Activated T-helper 17 cell treated with anti-CD3 and anti-CD28 coated beads, Interleukin-2, amount 50 U/mL, for 72 hours (primary cell): ENCODE measurements around the gene WWOX. TPM values are rescaled to one million over a fixed set of nuclear protein-coding genes. Genes with fewer than 3 reads are reported as not detected.

Experiments used
- ATAC-seq: fragments of 150-1000 bp; cut with Tn5 transposase; replicated peaks from 2 replicates; pipeline ENCODE4 v1.10.0; 2021; ENCODE audit warnings: mild to moderate bottlenecking, moderate library complexity
- H3K27ac Mint-ChIP-seq: one replicate; pipeline ENCODE4 v1.8.0; 2022; ENCODE audit warnings: mixed read lengths
- H3K27me3 Mint-ChIP-seq: one replicate; pipeline ENCODE4 v1.8.0; 2022; ENCODE audit warnings: mixed read lengths
- H3K36me3 Mint-ChIP-seq: one replicate; pipeline ENCODE4 v1.8.0; 2022; ENCODE audit warnings: low read depth, mild to moderate bottlenecking, mixed read lengths
- H3K4me1 Mint-ChIP-seq: one replicate; pipeline ENCODE4 v1.8.0; 2022; ENCODE audit warnings: mixed read lengths
- H3K4me3 Mint-ChIP-seq: one replicate; pipeline ENCODE4 v1.8.0; 2022; ENCODE audit warnings: mild to moderate bottlenecking, mixed read lengths
- H3K9me3 Mint-ChIP-seq: one replicate; pipeline ENCODE4 v1.8.0; 2022; ENCODE audit warnings: mixed read lengths
- total RNA-seq, 2 donors: library from RNA; stranded (reverse); gene quantifications; one replicate each; pipeline ENCODE4 v1.2.3, GENCODE V29; 2022

WWOX gene
- total RNA-seq, 2 donors from 2014 or later, result 9.4 to 16.5 TPM

DNA sequence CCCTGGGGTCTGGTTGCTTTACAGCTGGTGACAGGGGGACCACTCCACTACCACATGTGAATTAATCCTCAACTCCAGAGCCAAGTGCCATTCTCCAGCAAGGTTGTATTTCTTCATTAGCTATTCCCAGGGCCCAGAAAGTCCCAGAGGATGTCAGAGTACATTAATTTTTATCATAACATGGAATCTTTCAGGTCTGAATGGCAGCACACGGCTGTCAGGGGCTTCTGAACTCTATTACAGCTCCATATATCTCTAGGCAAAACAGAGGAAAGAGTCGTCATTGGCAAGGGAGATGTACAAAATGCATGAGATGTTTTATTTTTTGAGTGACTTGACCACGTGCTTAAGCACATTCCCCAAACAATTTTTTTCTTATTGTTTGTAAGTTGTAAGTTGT is 303.4 kb downstream of the WWOX start:
- H3K27me3 Mint-ChIP-seq, result no peaks in the 10 kb centered on the region
- no peaks in the 10 kb centered on the region for H3K9me3 Mint-ChIP-seq
- H3K4me1 Mint-ChIP-seq, result no peaks in the 10 kb centered on the region
- H3K27ac Mint-ChIP-seq, result no peak overlapping the region
- no peaks in the 10 kb centered on the region for H3K36me3 Mint-ChIP-seq
- no peak overlapping the region for H3K4me3 Mint-ChIP-seq
- no peak for ATAC-seq

DNA sequence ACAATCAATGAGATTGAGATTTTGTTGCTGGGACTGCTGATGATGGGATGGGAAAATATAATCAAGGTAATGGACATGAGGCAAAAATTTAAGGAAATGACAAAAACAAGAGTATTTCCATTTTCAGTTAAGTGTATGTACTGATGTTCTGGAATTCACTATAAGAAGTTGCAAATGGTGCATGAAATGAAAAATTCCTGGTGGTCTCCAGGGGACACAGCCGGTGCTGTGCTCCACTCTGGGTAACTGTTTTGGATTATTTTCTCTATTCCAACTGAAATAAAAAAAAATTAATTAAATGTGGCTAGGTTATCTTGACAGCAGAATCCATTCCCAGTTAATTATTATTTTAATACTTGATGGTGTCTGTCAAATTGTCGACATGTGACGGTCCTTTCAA is 305.6 kb downstream of the WWOX start:
- Mint-ChIP-seq H3K27me3 (no peaks in the 10 kb centered on the region), H3K4me3 (no peak overlapping the region), H3K4me1 (no peaks in the 10 kb centered on the region), H3K36me3 (no peaks in the 10 kb centered on the region), H3K9me3 (no peaks in the 10 kb centered on the region), H3K27ac (no peak overlapping the region)
- no peak for ATAC-seq

DNA sequence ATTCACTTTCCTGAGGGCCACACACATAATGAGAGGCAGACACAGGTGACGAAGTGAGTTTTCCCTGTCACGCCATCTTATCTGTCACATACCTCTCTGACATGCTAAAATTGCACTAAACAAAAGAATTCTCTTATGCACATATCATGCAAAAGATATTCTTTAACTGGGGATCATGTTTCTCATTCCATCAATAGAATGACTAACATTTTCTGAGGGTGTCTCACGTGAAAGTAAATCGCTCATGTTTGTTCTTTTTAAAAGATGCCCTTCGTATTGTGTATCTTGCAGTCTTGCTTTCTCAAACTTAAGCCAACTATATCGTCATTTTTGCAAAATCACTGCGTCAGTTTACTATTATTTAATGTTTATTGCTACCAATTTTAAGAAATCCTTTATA is 306.4 kb downstream of the WWOX start:
- ATAC-seq, result no peak
- Mint-ChIP-seq H3K36me3 (no peaks in the 10 kb centered on the region), H3K27me3 (no peaks in the 10 kb centered on the region), H3K4me1 (no peaks in the 10 kb centered on the region), H3K4me3 (no peak overlapping the region), H3K27ac (no peak overlapping the region), H3K9me3 (no peaks in the 10 kb centered on the region)

DNA sequence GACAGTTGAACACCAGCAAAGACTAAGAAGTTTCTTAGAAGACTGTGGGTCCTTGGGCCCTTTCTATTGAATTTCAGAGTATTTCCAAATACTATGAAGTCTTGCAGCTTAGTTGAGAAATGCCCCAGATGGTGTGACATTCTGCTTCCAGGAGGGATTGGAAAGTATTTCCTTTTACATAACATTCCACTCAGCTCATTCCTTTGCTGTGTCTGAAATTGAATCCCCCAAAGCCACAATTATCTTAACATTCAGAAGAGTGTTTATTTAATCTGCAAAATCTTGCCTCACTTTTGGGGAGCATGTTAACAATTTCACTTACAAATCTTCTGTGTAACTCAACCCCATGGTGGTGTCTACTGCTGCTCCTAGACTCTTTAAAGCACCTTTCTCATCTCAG is 307.7 kb downstream of the WWOX start:
- Mint-ChIP-seq H3K4me3 (no peak overlapping the region), H3K27me3 (no peaks in the 10 kb centered on the region), H3K36me3 (no peaks in the 10 kb centered on the region), H3K9me3 (peaks cover 8% of the 10 kb centered on the region), H3K27ac (no peak overlapping the region), H3K4me1 (no peaks in the 10 kb centered on the region)
- no peak for ATAC-seq

DNA sequence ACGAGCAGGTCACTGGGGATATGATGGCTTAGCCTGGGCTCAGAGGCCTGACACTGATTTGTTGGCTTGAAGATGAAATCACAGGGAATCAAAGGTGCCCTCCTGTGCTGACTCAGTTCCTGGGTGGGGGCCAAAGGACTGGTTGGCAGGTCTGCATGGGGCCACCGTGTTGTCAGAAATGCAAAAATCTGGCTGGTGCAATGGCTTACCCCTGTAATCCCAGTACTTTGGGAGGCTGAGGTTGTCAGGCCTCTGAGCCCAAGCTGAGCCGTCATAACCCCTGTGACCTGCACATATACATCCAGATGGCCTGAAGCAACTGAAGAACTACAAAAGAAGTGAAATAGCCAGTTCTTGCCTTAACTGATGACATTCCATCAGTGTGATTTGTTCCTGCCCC is 314.2 kb downstream of the WWOX start:
- Mint-ChIP-seq H3K27ac (no peak overlapping the region), H3K4me1 (no peaks in the 10 kb centered on the region), H3K9me3 (peaks cover 19% of the 10 kb centered on the region), H3K27me3 (no peaks in the 10 kb centered on the region), H3K36me3 (no peaks in the 10 kb centered on the region), H3K4me3 (no peak overlapping the region)
- ATAC-seq, result no peak

DNA sequence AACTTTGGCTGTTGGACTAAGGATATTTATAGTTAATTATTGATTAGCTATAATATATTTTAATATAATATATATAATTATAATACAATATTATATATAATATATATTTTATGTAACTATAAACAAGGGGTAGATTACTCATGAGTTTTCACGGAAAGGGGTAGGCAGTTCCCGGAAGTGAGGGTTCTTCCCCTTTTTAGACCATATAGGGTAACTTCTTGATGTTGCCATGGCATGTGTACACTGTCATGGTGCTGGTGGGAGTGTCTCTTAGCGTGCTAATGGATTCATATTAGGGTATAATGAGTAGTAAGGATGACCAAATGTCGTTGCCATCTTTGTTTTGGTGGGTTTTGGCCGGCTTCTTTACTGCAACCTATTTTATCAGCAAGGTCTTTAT is 315.6 kb downstream of the WWOX start:
- ATAC-seq, result no peak
- H3K4me1 Mint-ChIP-seq, result no peaks in the 10 kb centered on the region
- no peak overlapping the region for H3K27ac Mint-ChIP-seq
- H3K4me3 Mint-ChIP-seq, result no peak overlapping the region
- H3K27me3 Mint-ChIP-seq, result no peaks in the 10 kb centered on the region
- peaks cover 19% of the 10 kb centered on the region for H3K9me3 Mint-ChIP-seq
- no peaks in the 10 kb centered on the region for H3K36me3 Mint-ChIP-seq

DNA sequence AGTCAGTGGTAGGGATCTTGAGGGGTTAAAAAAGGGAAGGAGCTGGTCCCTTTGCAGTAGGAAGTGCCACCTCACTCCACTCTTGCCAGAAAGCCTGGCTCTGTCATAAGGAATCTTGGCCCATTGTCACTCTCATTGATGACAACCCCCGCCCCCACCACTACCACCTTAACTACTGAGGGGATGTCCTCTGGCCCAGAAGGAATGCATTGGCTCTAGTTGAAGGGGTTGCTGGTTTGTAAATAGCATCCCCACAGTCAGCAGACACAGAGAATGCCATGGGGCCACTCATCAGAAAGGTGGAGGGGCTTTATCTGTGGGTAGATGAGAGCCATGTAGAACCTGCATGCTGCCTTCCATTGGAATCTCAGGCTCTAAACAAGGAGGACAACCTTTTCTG is 316.2 kb downstream of the WWOX start:
- Mint-ChIP-seq H3K4me3 (no peak overlapping the region), H3K4me1 (no peaks in the 10 kb centered on the region), H3K9me3 (peaks cover 19% of the 10 kb centered on the region), H3K27me3 (no peaks in the 10 kb centered on the region), H3K36me3 (no peaks in the 10 kb centered on the region), H3K27ac (no peak overlapping the region)
- no peak for ATAC-seq

DNA sequence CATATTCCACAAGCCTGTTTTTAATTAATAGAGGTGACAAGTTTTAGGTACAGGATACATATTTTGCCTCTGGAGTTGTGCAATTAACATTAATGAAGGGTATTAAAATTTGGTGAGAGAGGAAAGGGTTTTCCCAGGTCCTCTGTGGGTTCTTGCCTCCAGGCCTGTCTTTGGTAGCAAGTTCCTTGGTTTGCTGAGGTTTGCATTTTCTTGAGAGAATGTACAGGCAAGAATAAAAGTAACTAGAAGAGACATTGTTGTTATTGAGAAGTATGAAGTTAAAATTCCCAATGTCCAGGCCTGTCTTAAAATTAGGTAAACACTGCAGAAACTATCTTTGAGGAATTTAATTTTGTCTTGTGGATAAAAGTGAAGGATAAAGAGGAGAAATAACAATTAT is 316.9 kb downstream of the WWOX start:
- peaks cover 16% of the 10 kb centered on the region for H3K9me3 Mint-ChIP-seq
- H3K36me3 Mint-ChIP-seq, result no peaks in the 10 kb centered on the region
- H3K4me3 Mint-ChIP-seq, result no peak overlapping the region
- no peaks in the 10 kb centered on the region for H3K4me1 Mint-ChIP-seq
- ATAC-seq, result no peak
- no peak overlapping the region for H3K27ac Mint-ChIP-seq
- no peaks in the 10 kb centered on the region for H3K27me3 Mint-ChIP-seq

DNA sequence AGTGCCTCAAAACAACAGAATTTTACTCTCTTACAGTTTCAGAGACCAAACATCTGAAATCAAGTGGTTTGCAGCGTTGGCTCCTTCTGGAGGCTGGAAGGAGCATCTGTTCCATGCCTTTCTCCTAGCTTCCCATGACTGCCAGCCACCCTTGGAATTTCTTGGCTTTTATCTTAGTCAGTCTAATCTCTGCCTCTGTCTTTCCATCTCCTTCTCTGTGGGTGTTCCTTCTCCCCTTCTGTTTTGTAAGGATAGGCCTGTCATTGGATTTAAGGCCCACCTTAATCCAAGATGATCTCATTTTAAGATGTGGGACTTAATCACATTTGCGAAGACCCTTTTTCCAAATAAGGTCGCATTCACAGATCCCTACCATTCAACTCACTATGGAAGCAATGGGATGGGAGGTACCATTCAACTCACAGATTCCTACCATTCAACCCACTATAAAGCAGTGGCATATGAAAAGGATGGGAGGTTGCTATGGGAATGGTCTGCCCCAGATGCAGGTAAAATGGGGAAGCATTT is 321.8 kb downstream of the WWOX start:
- no peak for ATAC-seq
- no peaks in the 10 kb centered on the region for H3K4me1 Mint-ChIP-seq
- no peak overlapping the region for H3K27ac Mint-ChIP-seq
- no peak overlapping the region for H3K4me3 Mint-ChIP-seq
- no peaks in the 10 kb centered on the region for H3K27me3 Mint-ChIP-seq
- H3K36me3 Mint-ChIP-seq, result no peaks in the 10 kb centered on the region
- no peaks in the 10 kb centered on the region for H3K9me3 Mint-ChIP-seq

DNA sequence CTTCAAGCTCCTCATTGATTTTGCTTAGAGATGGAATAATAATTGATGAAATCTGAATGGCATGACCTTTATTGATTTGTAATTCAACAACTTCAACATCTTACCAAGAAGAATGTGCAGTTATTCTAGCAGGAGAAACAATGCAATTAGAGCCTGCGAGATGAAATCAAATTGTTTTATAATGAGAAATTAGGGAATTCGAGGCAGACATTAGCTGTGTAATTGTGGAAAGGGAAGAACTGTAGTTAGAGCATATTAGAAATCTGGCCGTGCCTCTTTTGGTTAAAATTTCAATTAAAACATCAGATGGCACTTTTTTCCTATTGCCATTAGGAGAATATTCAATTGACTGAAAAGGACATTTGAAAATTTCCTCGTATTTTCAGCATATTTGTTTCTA is 325.8 kb downstream of the WWOX start:
- no peaks in the 10 kb centered on the region for H3K27me3 Mint-ChIP-seq
- no peak overlapping the region for H3K27ac Mint-ChIP-seq
- peaks cover 3% of the 10 kb centered on the region for H3K9me3 Mint-ChIP-seq
- H3K36me3 Mint-ChIP-seq, result no peaks in the 10 kb centered on the region
- ATAC-seq, result no peak
- H3K4me3 Mint-ChIP-seq, result no peak overlapping the region
- no peaks in the 10 kb centered on the region for H3K4me1 Mint-ChIP-seq

DNA sequence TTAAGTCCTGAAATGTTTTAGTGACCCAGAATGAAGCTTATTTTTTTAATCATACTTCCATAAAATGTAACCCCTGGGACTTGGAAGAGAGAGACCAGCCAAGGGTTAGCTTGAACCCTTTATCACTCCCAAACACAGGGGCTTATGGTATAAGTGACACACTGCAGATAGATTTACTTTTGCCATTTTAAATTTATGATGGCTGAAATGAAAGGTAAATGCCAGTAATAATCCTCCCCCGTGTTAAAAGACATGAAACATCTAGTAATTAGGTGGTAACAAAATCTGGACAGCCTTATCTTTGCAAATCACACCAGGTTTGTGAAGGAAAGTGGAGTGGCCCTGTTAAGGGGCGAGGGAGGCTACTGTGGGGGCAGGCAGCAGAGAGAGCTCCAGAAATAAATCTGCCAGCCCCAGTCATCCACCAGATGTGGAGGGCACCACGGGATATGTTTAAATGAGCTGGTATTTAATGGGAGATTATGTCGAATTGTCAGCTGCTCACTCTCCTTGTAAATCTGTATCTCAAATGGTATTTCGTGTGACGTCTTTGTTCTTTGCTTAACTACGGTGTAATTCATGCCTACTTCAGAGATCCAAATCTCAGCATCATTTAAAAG is 326.5 kb downstream of the WWOX start:
- Mint-ChIP-seq H3K4me1 (no peaks in the 10 kb centered on the region), H3K27ac (no peak overlapping the region), H3K36me3 (no peaks in the 10 kb centered on the region), H3K9me3 (peaks cover 3% of the 10 kb centered on the region), H3K27me3 (no peaks in the 10 kb centered on the region), H3K4me3 (no peak overlapping the region)
- ATAC-seq, result no peak

DNA sequence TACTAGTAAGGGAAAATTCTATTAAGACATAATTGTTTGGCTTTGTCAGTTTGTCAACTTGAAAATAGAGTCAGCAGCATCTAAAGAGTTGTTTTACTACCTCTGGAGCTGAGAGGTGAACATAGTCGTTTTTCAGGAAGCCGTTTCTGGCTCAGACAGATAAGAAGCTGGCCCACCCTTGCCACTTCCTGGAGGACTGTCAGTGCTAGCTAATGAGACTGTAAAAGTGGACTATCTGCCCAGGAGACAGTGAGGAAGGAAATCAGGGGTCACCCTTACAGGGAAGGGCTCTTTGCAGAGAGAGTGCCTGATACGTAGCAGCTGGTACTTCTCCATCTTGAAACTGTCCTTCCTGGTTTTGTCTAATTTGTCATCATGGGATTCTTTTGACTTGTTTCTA is 328.7 kb downstream of the WWOX start:
- no peaks in the 10 kb centered on the region for H3K4me1 Mint-ChIP-seq
- peaks cover 3% of the 10 kb centered on the region for H3K9me3 Mint-ChIP-seq
- no peak overlapping the region for H3K4me3 Mint-ChIP-seq
- H3K27ac Mint-ChIP-seq, result no peak overlapping the region
- peaks cover 8% of the 10 kb centered on the region for H3K36me3 Mint-ChIP-seq
- no peak for ATAC-seq
- H3K27me3 Mint-ChIP-seq, result no peaks in the 10 kb centered on the region

DNA sequence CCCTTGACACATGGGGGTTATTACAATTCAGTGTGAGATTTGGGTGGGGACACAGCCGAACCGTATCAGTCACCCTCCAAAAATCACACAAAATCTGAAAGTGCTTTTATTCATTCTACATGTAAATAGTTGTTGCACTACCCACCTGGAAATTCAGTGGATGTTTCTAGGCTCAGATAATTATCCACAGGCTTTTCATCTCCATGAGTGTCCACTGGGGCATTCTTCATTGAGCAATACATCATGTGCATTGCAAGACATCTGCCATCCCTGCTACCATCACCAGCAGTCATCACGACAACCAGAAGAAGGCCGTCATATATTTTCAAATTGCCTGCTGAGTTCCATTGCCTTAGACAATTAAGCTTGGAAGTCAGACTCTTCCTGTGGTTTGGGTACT is 330.8 kb downstream of the WWOX start:
- Mint-ChIP-seq H3K27me3 (no peaks in the 10 kb centered on the region), H3K4me3 (no peak overlapping the region), H3K27ac (no peak overlapping the region), H3K9me3 (peaks cover 7% of the 10 kb centered on the region), H3K4me1 (peaks cover 4% of the 10 kb centered on the region), H3K36me3 (peaks cover 12% of the 10 kb centered on the region)
- ATAC-seq, result no peak

DNA sequence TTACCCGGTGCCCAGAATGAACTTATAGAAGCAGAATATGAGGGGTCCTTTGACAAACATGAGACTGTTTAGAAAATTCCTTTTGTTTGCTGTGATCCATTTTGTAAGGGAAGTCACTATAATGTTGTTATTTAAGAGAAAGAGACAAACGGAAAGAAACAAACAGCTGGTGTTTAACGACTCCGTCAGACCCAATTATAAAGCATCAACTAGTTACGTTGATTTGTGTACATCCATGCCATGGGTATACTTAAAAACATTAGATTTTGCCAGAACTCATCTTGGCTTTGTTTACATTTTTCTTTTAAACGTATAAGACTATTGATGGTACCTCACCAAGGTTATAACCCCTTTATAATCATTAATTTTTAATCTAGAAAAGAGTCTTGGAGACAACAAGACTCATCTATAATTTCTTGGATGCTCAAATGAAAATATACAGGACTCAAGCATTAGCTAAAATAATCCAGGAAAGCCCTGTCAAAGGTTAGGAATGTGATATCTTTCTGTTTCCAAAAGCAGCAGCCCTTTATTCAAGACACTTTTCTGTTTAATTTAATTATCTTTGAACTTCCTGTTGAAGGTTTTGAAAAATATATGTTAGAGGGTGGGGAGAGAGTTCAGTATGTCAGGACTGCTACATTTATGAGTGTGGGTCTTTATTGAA is 331.7 kb downstream of the WWOX start:
- Mint-ChIP-seq H3K4me3 (no peak overlapping the region), H3K9me3 (peaks cover 7% of the 10 kb centered on the region), H3K27me3 (no peaks in the 10 kb centered on the region), H3K4me1 (peaks cover 4% of the 10 kb centered on the region), H3K36me3 (peaks cover 12% of the 10 kb centered on the region), H3K27ac (no peak overlapping the region)
- no peak for ATAC-seq

DNA sequence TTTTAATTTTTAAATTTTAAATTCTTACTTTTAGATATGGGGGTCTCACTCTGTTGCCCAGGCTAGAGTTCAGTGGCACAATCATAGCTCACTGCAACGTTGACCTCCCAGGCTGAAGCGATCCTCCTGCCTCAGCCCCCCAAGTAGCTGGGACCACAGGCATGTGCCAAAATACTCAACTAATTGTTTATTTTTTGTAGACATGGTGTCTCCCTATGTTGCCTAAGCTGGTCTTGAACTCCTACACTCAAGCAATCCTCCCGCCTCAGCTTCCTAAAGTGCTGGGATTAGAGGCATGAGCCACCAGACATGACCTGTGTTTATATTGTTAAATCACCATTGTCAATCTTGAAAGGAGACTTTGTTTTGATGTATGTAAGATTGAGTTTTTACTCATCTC is 332.2 kb downstream of the WWOX start:
- H3K9me3 Mint-ChIP-seq, result peaks cover 7% of the 10 kb centered on the region
- no peak for ATAC-seq
- H3K27me3 Mint-ChIP-seq, result no peaks in the 10 kb centered on the region
- H3K4me3 Mint-ChIP-seq, result no peak overlapping the region
- peaks cover 12% of the 10 kb centered on the region for H3K36me3 Mint-ChIP-seq
- H3K27ac Mint-ChIP-seq, result no peak overlapping the region
- peaks cover 4% of the 10 kb centered on the region for H3K4me1 Mint-ChIP-seq
